ENCODE results near the gene SNRPA. TPM values are rescaled to one million over a fixed set of nuclear protein-coding genes. Genes with fewer than 3 reads are reported as not detected.

The SNRPA gene
- total RNA-seq, 1 donor from 2014 or later, result 126 TPM

DNA sequence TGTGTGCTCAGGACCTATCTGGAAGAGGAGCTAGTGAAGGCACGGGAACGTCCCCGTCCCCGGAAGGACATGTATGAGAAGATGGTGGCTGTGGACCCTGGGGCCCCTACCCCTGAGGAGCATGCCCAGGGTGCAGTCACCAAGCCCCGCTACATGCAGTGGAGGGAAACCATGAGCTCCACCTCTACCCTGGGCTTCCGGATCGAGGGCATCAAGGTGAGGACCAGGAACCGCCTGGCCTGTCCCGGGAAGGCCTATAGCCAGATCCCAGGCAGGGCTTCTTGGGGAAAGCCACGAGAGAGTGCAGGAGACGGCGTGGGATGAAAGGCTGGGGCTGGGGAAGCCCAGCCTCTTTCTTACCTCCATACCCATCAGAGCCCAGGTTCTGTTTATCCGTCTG lies 17.9 kb upstream of the SNRPA start:
- Mint-ChIP-seq H3K36me3 (ENCODE audit: insufficient read depth) (peaks cover 34% of the 10 kb centered on the region), H3K9me3 (ENCODE audit: low read depth) (no peaks in the 10 kb centered on the region), H3K27ac (no peak overlapping the region), H3K27me3 (no peaks in the 10 kb centered on the region), H3K4me3 (ENCODE audit: low read depth) (no peak overlapping the region), H3K4me1 (ENCODE audit: low read depth) (no peaks in the 10 kb centered on the region)
- DNase-seq (ENCODE audit: low spot score, unreplicated experiment), result no peak
- TF ChIP-seq, protein P1, sequence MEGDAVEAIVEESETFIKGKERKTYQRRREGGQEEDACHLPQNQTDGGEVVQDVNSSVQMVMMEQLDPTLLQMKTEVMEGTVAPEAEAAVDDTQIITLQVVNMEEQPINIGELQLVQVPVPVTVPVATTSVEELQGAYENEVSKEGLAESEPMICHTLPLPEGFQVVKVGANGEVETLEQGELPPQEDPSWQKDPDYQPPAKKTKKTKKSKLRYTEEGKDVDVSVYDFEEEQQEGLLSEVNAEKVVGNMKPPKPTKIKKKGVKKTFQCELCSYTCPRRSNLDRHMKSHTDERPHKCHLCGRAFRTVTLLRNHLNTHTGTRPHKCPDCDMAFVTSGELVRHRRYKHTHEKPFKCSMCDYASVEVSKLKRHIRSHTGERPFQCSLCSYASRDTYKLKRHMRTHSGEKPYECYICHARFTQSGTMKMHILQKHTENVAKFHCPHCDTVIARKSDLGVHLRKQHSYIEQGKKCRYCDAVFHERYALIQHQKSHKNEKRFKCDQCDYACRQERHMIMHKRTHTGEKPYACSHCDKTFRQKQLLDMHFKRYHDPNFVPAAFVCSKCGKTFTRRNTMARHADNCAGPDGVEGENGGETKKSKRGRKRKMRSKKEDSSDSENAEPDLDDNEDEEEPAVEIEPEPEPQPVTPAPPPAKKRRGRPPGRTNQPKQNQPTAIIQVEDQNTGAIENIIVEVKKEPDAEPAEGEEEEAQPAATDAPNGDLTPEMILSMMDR (IDR thresholded peaks at IDR 0.05; ENCODE audit: unreplicated experiment), result no peak

DNA sequence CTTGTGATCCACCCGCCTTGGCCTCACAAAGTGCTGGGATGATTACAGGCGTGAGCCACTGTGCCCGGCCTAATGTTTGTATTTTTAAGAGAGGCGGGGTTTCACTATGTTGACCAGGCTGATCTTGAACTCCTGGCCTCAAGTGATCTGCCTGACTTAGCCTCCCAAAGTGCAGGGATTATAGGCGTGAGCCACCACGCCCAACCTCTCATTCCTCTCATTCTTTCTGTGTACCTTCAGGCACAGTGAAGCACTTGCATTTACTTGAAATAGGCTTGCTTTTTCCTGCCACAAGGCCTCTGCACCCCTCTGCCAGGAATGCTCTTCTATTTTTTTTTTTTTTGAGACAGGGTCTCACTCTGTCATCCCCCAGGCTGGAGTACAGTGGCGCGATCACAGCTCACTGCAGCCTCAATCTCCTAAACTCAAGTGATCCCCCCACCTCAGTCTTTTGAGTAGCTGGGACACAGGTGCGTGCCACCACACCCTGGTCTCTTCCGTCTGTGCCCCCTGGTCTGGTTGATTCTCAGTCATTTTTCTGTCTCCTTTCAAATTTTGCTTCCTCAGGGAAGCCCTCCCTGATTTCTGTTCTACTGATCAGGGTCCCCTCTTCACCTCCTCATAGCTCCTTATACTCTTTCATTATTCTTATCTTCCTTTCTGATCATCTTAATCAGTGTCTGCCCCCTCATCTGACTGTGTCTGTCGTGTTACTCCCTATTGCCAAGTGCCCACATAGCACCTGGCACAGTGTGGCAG lies 15.8 kb upstream of the SNRPA start:
- peaks cover 32% of the 10 kb centered on the region for H3K36me3 Mint-ChIP-seq (ENCODE audit: insufficient read depth)
- no peaks in the 10 kb centered on the region for H3K4me1 Mint-ChIP-seq (ENCODE audit: low read depth)
- H3K9me3 Mint-ChIP-seq (ENCODE audit: low read depth), result no peaks in the 10 kb centered on the region
- TF ChIP-seq, protein P1 (IDR thresholded peaks at IDR 0.05; ENCODE audit: unreplicated experiment), result no peak
- no peaks in the 10 kb centered on the region for H3K27me3 Mint-ChIP-seq
- peak overlapping the region; percentile 33 for H3K27ac Mint-ChIP-seq
- DNase-seq (ENCODE audit: low spot score, unreplicated experiment), result no peak
- H3K4me3 Mint-ChIP-seq (ENCODE audit: low read depth), result no peak overlapping the region

DNA sequence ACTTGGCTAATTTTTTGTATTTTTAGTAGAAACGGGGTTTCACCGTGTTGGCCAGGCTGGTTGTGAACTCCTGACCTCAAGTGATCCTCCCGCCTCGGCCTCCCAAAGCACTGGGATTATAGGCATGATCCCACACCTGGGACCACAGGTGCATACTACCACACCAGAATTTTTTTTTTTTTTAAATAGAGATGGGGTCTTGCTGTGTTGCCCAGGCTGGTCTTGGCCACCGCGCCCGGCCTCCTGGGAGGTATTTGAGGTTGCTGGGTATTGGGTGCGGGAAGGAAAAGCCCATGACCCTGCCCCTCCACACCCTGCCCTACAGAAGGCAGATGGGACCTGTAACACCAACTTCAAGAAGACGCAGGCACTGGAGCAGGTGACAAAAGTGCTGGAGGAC lies 14.3 kb upstream of the SNRPA start:
- Mint-ChIP-seq H3K36me3 (ENCODE audit: insufficient read depth) (peaks cover 23% of the 10 kb centered on the region), H3K4me3 (ENCODE audit: low read depth) (no peak overlapping the region), H3K27ac (no peak overlapping the region), H3K27me3 (no peaks in the 10 kb centered on the region), H3K9me3 (ENCODE audit: low read depth) (no peaks in the 10 kb centered on the region), H3K4me1 (ENCODE audit: low read depth) (no peaks in the 10 kb centered on the region)
- TF ChIP-seq, protein P1 (IDR thresholded peaks at IDR 0.05; ENCODE audit: unreplicated experiment), result no peak
- DNase-seq (ENCODE audit: low spot score, unreplicated experiment), result no peak

- no peaks in the 10 kb centered on the region for H3K4me1 Mint-ChIP-seq (ENCODE audit: low read depth)
- H3K4me3 Mint-ChIP-seq (ENCODE audit: low read depth), result no peak overlapping the region
- no peaks in the 10 kb centered on the region for H3K9me3 Mint-ChIP-seq (ENCODE audit: low read depth)
- no peaks in the 10 kb centered on the region for H3K27me3 Mint-ChIP-seq
- no peak for DNase-seq (ENCODE audit: low spot score, unreplicated experiment)
- TF ChIP-seq, protein P1 (IDR thresholded peaks at IDR 0.05; ENCODE audit: unreplicated experiment), result no peak
- no peak overlapping the region for H3K27ac Mint-ChIP-seq
- peaks cover 23% of the 10 kb centered on the region for H3K36me3 Mint-ChIP-seq (ENCODE audit: insufficient read depth)
Measured at GRCh38 chr19:40737102-40737644, 13.8 kb upstream of the SNRPA start.

GRCh38 chr19:40739030-40739839 lies 11.8 kb upstream of the SNRPA start:
- Mint-ChIP-seq H3K4me1 (ENCODE audit: low read depth) (no peaks in the 10 kb centered on the region), H3K4me3 (ENCODE audit: low read depth) (no peak overlapping the region), H3K9me3 (ENCODE audit: low read depth) (no peaks in the 10 kb centered on the region), H3K27me3 (no peaks in the 10 kb centered on the region), H3K27ac (no peak overlapping the region), H3K36me3 (ENCODE audit: insufficient read depth) (peaks cover 12% of the 10 kb centered on the region)
- TF ChIP-seq, protein P1 (IDR thresholded peaks at IDR 0.05; ENCODE audit: unreplicated experiment), result no peak
- no peak for DNase-seq (ENCODE audit: low spot score, unreplicated experiment)

Measured in progenitor cell of endocrine pancreas (in vitro differentiated cells).